HG03520 (cell line): Measurements from ENCODE around the gene DMAC1.
A peak's percentile ranks its signal among the peaks of the same experiment; 100 is the strongest.

ENCODE experiments used
- ATAC-seq: cut with Tn5 transposase; IDR thresholded peaks from one replicate; pipeline ENCODE4 v1.9.1; 2021; ENCODE audit warnings: mild to moderate bottlenecking, moderate library complexity; ENCODE audit not compliant: unreplicated experiment

Gene DMAC1, protein sequence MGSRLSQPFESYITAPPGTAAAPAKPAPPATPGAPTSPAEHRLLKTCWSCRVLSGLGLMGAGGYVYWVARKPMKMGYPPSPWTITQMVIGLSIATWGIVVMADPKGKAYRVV

DNA sequence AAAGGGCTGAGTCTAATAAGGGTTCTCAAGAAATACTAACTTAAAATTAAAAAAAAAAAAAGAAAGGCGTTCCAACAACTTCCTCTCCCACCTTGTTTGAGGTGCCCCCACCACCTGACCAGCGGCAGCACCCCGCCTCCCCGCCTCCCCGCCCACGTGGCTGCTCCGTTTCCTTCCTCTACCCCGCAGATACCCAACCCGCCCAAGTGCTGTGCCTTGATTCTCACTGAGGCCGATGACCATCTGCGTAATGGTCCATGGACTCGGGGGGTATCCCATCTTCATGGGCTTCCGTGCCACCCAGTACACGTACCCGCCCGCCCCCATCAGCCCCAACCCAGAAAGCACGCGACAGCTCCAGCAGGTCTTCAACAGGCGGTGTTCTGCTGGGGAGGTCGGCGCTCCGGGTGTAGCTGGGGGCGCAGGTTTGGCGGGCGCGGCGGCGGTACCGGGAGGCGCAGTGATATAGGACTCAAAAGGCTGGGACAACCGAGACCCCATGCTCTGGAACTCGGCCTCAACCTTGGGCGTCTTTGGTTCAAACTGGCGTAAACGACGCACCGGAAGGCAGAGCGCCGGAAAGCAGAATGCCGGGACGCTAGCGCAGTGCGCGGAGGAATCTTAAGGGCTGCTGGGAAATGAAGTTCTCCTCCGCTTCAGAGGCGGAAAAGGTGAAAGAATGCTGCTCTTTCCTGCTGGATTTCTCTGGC is at the start of gene DMAC1:
Gene DMAC1 (minus strand): TSS at position 545 of the 710 bp plus-strand sequence. CDS start 44 bp downstream, at position 501.
- ATAC-seq: peak; percentile 88

DNA sequence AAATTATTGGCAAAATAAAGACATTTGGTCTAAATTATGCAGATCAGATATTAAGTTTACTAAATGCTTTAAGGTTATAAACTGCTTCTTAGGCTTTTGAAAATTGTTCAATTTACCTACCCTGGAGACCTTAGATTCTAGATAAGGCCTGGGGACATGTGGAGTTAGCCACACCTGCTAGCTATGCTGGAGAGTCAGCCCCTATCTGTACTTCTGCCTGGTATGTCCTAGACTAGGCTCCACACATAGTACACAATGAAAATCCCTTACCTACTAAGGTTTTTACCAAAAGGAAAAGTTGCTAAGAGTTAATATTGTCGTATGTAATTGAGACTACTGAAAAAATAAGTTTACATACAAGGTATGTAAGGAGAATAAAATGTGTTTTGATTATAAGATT is 49.8 kb upstream of the DMAC1 start:
- no peak for ATAC-seq

- ATAC-seq: no peak
Measured at GRCh38 chr9:7848498-7848897, 48.9 kb upstream of the DMAC1 start.

DNA sequence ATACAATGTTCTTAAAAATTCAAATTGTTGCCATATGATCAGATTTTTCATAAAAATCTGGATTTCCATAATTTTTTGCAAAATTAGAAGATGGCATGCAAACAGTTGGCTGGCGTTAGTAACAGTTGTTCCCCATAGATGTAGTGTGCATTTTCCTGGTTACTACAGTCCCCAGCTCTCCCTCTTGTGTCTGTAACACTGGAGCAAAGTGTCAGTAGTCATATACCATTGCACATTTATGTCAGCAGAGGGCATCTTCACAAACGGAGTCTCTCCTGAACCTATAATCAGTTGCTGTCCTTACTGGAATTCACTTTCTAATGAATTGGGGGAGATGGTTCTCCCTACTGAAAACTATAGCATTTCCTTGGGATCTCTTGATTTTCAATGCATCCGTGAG is 44.7 kb upstream of the DMAC1 start:
- no peak for ATAC-seq

DNA sequence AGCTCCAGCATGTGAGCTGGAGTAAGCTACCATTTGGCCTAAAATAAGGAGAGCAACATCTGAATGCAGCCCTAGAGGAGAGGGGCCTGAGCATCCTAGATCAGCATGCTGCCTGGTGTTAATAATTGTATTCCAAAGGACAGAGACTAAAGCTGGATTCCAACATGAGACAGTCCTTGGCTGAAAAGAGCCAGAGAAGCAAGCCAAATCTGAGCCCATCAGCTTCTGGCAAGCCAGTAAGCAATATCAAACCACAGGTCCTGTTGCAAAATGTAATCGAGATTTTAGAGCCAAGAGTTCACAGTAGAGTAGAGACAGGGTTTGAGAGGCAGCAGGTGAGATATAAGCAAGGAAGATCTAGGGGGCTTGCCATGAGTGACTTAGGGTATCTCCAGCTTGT is 42.3 kb upstream of the DMAC1 start:
- no peak for ATAC-seq

DNA sequence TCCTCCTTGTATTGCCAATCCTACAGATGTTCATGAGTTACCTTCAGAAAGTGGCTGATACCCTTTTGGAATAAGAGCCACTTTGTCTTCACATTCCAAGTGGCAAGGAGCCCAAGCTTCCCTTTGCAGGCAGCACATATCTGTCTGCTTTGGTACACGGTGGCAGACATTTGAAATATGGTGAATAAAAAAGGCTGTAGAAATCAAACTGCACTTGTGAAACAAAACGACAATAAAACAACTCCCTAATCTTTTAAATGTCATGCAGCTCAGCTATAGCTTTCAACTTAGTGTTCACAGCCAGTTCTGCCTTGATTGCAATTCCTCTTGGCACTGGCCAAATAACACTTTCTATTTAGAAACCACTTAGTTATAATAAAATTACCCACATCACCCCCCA is 35.0 kb upstream of the DMAC1 start:
- no peak for ATAC-seq

DNA sequence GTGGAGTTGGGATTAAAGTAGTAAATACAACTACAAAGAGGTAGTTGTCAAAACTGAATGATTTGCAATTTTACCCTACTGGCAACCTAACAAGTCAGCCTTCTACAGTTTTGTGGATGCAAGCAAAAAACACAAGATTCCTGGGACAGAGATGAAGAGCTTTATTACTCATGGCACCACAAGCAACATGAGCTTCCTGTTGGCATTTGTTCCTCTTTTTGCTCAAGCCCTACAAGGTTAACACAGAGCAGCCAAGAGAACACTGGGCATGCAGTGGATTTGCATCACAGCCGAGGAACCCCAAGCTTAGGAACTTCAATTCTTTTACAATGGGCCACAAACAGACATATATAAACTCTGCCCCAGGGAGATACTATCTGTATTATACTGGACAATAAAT is 28.8 kb upstream of the DMAC1 start:
- ATAC-seq: no peak

- no peak for ATAC-seq
Measured at GRCh38 chr9:7827792-7828191, 28.2 kb upstream of the DMAC1 start.

- ATAC-seq: no peak
Measured at GRCh38 chr9:7827056-7827455, 27.5 kb upstream of the DMAC1 start.

- no peak for ATAC-seq
Measured at GRCh38 chr9:7823651-7824050, 24.1 kb upstream of the DMAC1 start.

DNA sequence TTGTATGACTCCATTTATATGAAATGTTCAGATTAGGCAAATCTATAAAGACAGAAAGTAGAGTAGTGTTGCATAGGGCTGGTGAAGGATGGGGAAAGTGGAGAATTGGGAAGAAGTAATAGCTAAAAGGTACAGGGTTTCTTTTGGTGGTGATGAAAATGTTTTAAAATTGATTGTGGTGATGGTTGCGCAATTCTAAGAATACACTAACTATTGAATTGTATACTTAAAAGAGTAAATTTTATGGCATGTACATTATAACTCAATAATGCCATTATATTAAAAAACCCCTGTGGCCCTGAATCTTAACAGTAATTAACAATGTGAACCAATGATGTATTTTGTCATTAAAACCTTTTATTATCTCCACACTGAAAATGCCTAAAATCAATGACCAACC is 20.4 kb upstream of the DMAC1 start:
- ATAC-seq: no peak

GRCh38 chr9:7816021-7816420 is 16.4 kb upstream of the DMAC1 start:
- ATAC-seq: no peak

- no peak for ATAC-seq
Measured at GRCh38 chr9:7813030-7813429, 13.5 kb upstream of the DMAC1 start.

- no peak for ATAC-seq
Measured at GRCh38 chr9:7811677-7812076, 12.1 kb upstream of the DMAC1 start.

- no peak for ATAC-seq
Measured at GRCh38 chr9:7802666-7803065, 3.1 kb upstream of the DMAC1 start.

DNA sequence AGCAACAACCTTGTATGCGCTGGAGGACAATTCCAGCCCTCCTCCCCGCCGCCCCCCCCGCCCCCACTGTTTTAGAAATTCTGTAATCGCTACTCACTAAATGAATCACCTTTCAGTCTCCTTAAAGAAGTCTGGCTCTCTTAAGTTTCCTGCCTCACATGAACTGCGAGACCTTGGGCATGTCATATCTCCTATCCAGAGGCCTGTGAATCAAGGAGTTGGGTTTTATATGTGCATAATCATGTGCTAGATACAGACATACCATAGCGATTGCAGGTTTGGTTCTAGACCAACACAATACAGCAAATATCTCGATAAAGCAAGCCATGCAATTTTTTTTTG is 337 bp upstream of the DMAC1 start:
- peak; percentile 14 for ATAC-seq

DNA sequence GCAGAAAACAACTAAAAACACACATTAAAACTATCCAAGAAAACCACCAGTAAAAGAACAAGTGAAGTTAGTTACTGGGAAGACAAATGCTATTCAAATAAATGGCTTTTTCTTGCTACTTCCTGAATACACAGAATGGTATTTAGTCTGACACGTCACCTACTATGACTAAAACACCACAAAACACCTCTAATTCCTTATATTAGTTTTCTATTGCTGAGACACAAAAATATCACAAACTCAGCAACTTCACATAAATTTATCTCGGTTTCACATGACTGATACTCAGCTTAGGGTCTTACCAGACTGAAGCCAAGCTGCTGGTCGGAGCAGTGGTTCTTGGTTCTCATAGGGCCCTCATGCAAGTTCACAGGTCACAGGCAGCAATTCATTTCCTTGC is 5.4 kb downstream of the DMAC1 start:
- ATAC-seq: no peak

- no peak for ATAC-seq
Measured at GRCh38 chr9:7791394-7791793, 8.2 kb downstream of the DMAC1 start.

GRCh38 chr9:7790819-7791182 is 8.8 kb downstream of the DMAC1 start:
- ATAC-seq: no peak

DNA sequence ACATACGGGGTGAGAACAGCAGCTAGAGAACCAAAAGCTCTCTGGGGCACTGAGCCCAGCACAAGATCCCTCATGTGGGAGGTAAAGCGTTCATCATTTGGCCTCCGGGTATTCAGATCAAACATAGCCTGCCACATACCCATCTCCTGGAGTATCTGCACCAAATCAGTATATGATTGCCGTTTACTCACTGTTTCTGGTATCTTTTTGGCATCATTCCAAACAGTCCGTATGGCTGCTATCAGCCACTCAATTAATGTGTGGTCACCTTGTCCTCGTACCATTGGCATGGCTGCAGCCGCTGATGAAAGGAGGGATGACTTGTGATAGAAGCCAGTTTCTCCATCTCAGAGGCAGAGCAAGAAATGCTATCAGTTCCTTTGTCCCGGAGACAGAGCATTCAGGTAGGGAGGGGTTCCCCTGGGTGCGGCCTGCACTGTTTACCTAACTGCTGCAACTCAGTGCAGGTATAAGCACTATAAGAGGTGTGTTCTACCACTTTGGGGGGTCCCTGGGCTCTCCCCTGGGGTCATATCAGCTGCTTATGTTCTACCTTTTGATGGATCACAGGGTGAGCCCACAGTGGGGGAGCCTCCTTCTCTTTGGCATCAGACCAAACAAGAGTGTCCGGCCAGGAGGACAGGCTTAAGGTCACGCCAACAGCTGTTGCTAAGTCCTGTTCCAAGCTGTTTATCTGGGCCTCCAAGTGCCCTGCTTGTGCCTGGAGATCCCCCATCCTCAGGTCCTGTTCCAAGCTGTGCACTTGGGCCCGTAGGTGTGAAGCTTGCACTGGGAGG is 9.4 kb downstream of the DMAC1 start:
- no peak for ATAC-seq

- no peak for ATAC-seq
Measured at GRCh38 chr9:7788772-7789171, 10.8 kb downstream of the DMAC1 start.

- ATAC-seq: no peak
Measured at GRCh38 chr9:7785813-7786212, 13.8 kb downstream of the DMAC1 start.
